Kidney (tissue), 14 donors: Measurements from ENCODE around the gene CENPE. TPM values are rescaled to one million over a fixed set of nuclear protein-coding genes. Genes with fewer than 3 reads are reported as not detected.
A peak's percentile ranks its signal among the peaks of the same experiment; 100 is the strongest.

Experiments used
- DNase-seq, 5 donors: peaks; one replicate each; pipeline ENCODE4 v3.0.0-alpha.2; 2013 to 2020
- FAIRE-seq: peaks from 2 replicates; lab custom pipeline; 2012; peaks lifted over from hg19 to GRCh38; lab: Jason Lieb, UNC
- H3K27ac ChIP-seq, 2 donors: one replicate each; pipeline ENCODE4 v1.7.0; 2013; ENCODE audit warnings: low read depth in 2 of 2, low read length in 2 of 2, inconsistent platforms in 1 of 2
- H3K27me3 ChIP-seq: one replicate; pipeline ENCODE4 v1.7.1; 2013; ENCODE audit warnings: low read length, inconsistent platforms; ENCODE audit not compliant: control insufficient read depth, insufficient read depth
- H3K36me3 ChIP-seq, 3 donors: one replicate each; pipeline versions ENCODE4 v1.7.0 to v1.7.1; 2013; ENCODE audit warnings: low read length in 3 of 3, control low read depth in 1 of 3, inconsistent platforms in 1 of 3; ENCODE audit not compliant: insufficient read depth in 3 of 3, control insufficient read depth in 2 of 3
- H3K4me1 ChIP-seq, 3 donors: one replicate each; pipeline versions ENCODE4 v1.7.0 to v1.7.1; 2013; ENCODE audit warnings: low read length in 3 of 3, inconsistent platforms in 1 of 3, low read depth in 1 of 3; ENCODE audit not compliant: control insufficient read depth in 2 of 3, insufficient read depth in 2 of 3
- H3K4me3 ChIP-seq, 3 donors: one replicate each; pipeline versions ENCODE4 v1.7.0 to v1.8.1; 2013; ENCODE audit warnings: low read length in 3 of 3, control low read depth in 1 of 3, inconsistent platforms in 1 of 3
- H3K9ac ChIP-seq, 3 donors: one replicate each; pipeline versions ENCODE4 v1.7.0 to v1.7.1; 2013; ENCODE audit warnings: low read length in 3 of 3, control low read depth in 1 of 3, inconsistent platforms in 1 of 3
- H3K9me3 ChIP-seq, 3 donors: one replicate each; pipeline versions ENCODE4 v1.7.0 to v1.7.1; 2013; ENCODE audit warnings: low read length in 3 of 3, control low read depth in 1 of 3, inconsistent platforms in 1 of 3; ENCODE audit not compliant: control insufficient read depth in 2 of 3, insufficient read depth in 1 of 3
- CTCF ChIP-seq: IDR thresholded peaks from 3 replicates; pipeline ENCODE4 v1.5.1; 2012; ENCODE audit warnings: mild to moderate bottlenecking, moderate library complexity, borderline replicate concordance; ENCODE audit not compliant: insufficient read depth; ENCODE audit errors: extremely low read depth
- intact Hi-C: fragments of 100-400 bp; cut with DNase I; formaldehyde crosslinking; loops from one replicate; pipeline ENCODE4 v1.11.1; 2022
- polyA plus RNA-seq: library from polyadenylated mRNA; stranded (reverse); fragments of 350-450 nt; fragmentation: Illumina TruSeq; extraction: RNeasy Lipid Tissue Mini Kit (QIAGEN cat#74804); gene quantifications from one replicate; pipeline ENCODE4 v1.2.3, GENCODE V29; 2014; ENCODE audit warnings: low read depth, low replicate concordance; ENCODE audit not compliant: insufficient read depth
- total RNA-seq: library from RNA; stranded (reverse); fragmentation: NEBNext Ultra II Directional; extraction: Animal tissue kit (Norgen Biotek cat#: 25700); gene quantifications from one replicate; pipeline ENCODE4 v1.2.1, GENCODE V29; 2021
- donor health status: control.
- donor health status: control.
- donor health status: control.
- donor health status: control.
- donor health status: control.
- donor health status: DM: yes; HTN: yes; CAD: no.
- donor health status: Normal renal cell carcinoma (clear cell type).

CENPE gene
- total and polyA plus RNA-seq, 2 donors from 2014 or later: 0.32 to 2.5 TPM

- Histone ChIP-seq H3K36me3 (peaks cover 3 to 16% (median 11%) of the 10 kb centered on the region in 3 donors), H3K27me3 (no peaks in the 10 kb centered on the region), H3K27ac (no peak overlapping the region), H3K4me3 (no peak overlapping the region), H3K9ac (no peak overlapping the region), H3K9me3 (no peaks in the 10 kb centered on the region), H3K4me1 (peaks cover 0 to 14% (median 6%) of the 10 kb centered on the region in 3 donors)
- intact Hi-C loops: no loop called here
- TF ChIP-seq CTCF: no peak
- FAIRE-seq (no peak), DNase-seq (no peak)
Observed at GRCh38 chr4:103095080-103095479, 103.1 kb downstream of the CENPE start.

GRCh38 chr4:103092245-103092644 lies 105.9 kb downstream of the CENPE start:
- TF ChIP-seq CTCF: no peak
- H3K27ac ChIP-seq: no peak overlapping the region
- DNase-seq: no peak
- H3K27me3 ChIP-seq: no peaks in the 10 kb centered on the region
- no peak overlapping the region for H3K9ac ChIP-seq
- no peak for FAIRE-seq
- no peaks in the 10 kb centered on the region for H3K9me3 ChIP-seq
- intact Hi-C loops: no loop called here
- peaks cover 12 to 38% (median 36%) of the 10 kb centered on the region in 3 donors for H3K36me3 ChIP-seq
- no peak overlapping the region for H3K4me3 ChIP-seq
- peaks cover 0 to 3% (median 1%) of the 10 kb centered on the region in 3 donors for H3K4me1 ChIP-seq

- intact Hi-C loops: no loop called here
Observed at GRCh38 chr4:103091601-103092223, 106.4 kb downstream of the CENPE start.

More at GRCh38 chr4:103091601-103092223, 106.4 kb downstream of the CENPE start:
- H3K9ac ChIP-seq: no peak overlapping the region
- peaks cover 14 to 42% (median 42%) of the 10 kb centered on the region in 3 donors for H3K36me3 ChIP-seq
- TF ChIP-seq CTCF: peak; percentile 54
- no peak overlapping the region for H3K4me3 ChIP-seq
- no peaks in the 10 kb centered on the region for H3K9me3 ChIP-seq
- FAIRE-seq (no peak), DNase-seq (peak in 2 of 5 donors; percentile 68 to 80)
- no peak overlapping the region for H3K27ac ChIP-seq
- no peaks in the 10 kb centered on the region for H3K27me3 ChIP-seq
- no peaks in the 10 kb centered on the region for H3K4me1 ChIP-seq
